ENCODE data around the gene COL20A1.

COL20A1 gene

GRCh38 chr20:63319164-63320040 is 26.4 kb downstream of the COL20A1 start (continued):
- no peak for TF ChIP-seq ZNF184 (tag by site-specific recombination; IDR thresholded peaks at IDR 0.05)
- TF ChIP-seq ZNF791 (tag by site-specific recombination; IDR thresholded peaks at IDR 0.05): no peak
- TF ChIP-seq PRDM10 (tag by site-specific recombination; IDR thresholded peaks at IDR 0.05): 0 out of 2 replicates have a peak, but pooled peaks have one; percentile 14
- TF ChIP-seq ZNF302 (tag by site-specific recombination; IDR thresholded peaks at IDR 0.05; ENCODE audit: low read depth): no peak
- TF ChIP-seq IKZF3 (tag by site-specific recombination; IDR thresholded peaks at IDR 0.05): no peak
- no peak for TF ChIP-seq ZNF639 (tag by site-specific recombination; IDR thresholded peaks at IDR 0.05)
- no peak for TF ChIP-seq ZNF311 (tag by site-specific recombination; IDR thresholded peaks at IDR 0.05; ENCODE audit: borderline replicate concordance)
- no peak for TF ChIP-seq ZNF23 (tag by site-specific recombination; IDR thresholded peaks at IDR 0.05; ENCODE audit: borderline replicate concordance)
- no peak for TF ChIP-seq AEBP2 (tag by site-specific recombination; IDR thresholded peaks at IDR 0.05; ENCODE audit: borderline replicate concordance)
- peak; percentile 66 for TF ChIP-seq ZFP69B (tag by site-specific recombination; IDR thresholded peaks at IDR 0.05)
- TF ChIP-seq ZNF48 (tag by site-specific recombination; IDR thresholded peaks at IDR 0.05): no peak
- no peak for TF ChIP-seq OVOL3 (tag by site-specific recombination; IDR thresholded peaks at IDR 0.05)
- TF ChIP-seq ZBTB48 (tag by site-specific recombination; IDR thresholded peaks at IDR 0.05): no peak
- TF ChIP-seq ZNF501 (tag by site-specific recombination; IDR thresholded peaks at IDR 0.05): no peak
- TF ChIP-seq ZNF76 (tag by site-specific recombination; IDR thresholded peaks at IDR 0.05; ENCODE audit: borderline replicate concordance, low read depth): no peak
- TF ChIP-seq, protein P1, sequence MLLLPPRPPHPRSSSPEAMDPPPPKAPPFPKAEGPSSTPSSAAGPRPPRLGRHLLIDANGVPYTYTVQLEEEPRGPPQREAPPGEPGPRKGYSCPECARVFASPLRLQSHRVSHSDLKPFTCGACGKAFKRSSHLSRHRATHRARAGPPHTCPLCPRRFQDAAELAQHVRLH (tag by site-specific recombination; IDR thresholded peaks at IDR 0.05): no peak
- peak; percentile 83 for TF ChIP-seq GLIS1 (tag by site-specific recombination; IDR thresholded peaks at IDR 0.05)
- TF ChIP-seq ZBTB21 (tag by site-specific recombination; IDR thresholded peaks at IDR 0.05): no peak
- no peak for TF ChIP-seq INSM2 (tag by site-specific recombination; IDR thresholded peaks at IDR 0.05)
- no peak for TF ChIP-seq ZNF274 (IDR thresholded peaks at IDR 0.05; ENCODE audit: low read length)
- no peak for TF ChIP-seq ZNF274 (tag by site-specific recombination; IDR thresholded peaks at IDR 0.05; ENCODE audit: borderline replicate concordance)

Data from HEK293 (cell line).